Stimulated activated naive CD8-positive, alpha-beta T cell treated with anti-CD3 and anti-CD28 coated beads, Interleukin-15, amount 100 ng/mL, for 72 hours (primary cell): ENCODE measurements around the gene SRGAP2C.
"Not testable (repeated sequence)": the region's sequence is repeated elsewhere in the genome, so short reads cannot be mapped to it uniquely, and the experiment has no call there.

ENCODE experiments used
- ATAC-seq: fragments of 150-1000 bp; cut with Tn5 transposase; 2 replicates; pipeline ENCODE4 v1.10.0; 2021; ENCODE audit warnings: mild to moderate bottlenecking, moderate library complexity
- DNase-seq, 2 donors: peaks; one replicate each; pipeline ENCODE4 v3.0.0; 2021 to 2022
- H3K27ac Mint-ChIP-seq, 2 donors: one replicate each; pipeline ENCODE4 v1.8.0; 2022; ENCODE audit warnings: mild to moderate bottlenecking in 2 of 2, mixed read lengths in 2 of 2, moderate library complexity in 2 of 2
- H3K27me3 Mint-ChIP-seq: one replicate; pipeline ENCODE4 v1.8.0; 2022; ENCODE audit warnings: mixed read lengths
- H3K4me1 Mint-ChIP-seq: one replicate; pipeline ENCODE4 v1.8.0; 2022; ENCODE audit warnings: mild to moderate bottlenecking, mixed read lengths
- H3K4me3 Mint-ChIP-seq, 2 donors: one replicate each; pipeline ENCODE4 v1.8.0; 2022; ENCODE audit warnings: mild to moderate bottlenecking in 2 of 2, mixed read lengths in 2 of 2, moderate library complexity in 1 of 2
- H3K9me3 Mint-ChIP-seq, 2 donors: one replicate each; pipeline ENCODE4 v1.8.0; 2022; ENCODE audit warnings: mixed read lengths in 2 of 2

Gene SRGAP2C

DNA sequence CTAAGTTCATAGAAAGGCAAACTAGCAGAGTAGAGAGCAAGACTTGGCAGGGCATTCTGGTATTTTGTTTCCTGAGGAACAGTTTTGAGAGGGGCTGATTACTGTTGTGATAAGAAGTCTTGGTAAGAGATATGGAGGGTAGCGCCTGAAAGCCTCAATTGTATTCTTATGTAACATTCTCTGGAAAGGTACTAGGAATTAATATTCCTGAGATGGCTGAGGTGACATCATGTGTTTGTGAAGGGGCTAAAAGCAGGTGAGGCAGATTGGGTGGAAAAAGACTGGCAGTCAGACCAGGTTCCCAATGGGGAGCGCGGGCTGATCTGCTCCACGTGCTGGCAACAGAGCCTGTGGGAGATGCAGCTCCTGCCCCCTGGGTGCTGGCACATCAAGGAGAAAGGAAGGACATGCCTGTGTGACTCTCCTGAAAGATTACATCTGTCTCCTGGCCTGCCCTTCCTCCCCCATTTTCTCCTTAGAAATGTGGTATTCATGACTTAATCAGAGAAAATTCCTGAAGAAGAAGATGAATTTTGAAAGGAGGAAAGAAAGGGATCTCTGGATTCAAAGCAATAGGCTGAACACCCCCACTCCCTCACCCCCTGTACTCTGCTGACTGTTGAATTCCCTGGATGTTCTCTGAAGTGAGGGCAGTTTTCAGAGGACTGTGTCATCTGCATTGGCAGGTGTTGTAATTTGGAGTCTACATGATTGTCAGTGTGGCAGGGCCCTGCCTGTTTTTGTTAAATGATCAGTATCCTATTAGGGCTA, 94.2 kb downstream of the SRGAP2C start:
- H3K27ac Mint-ChIP-seq, DNase-seq, H3K4me1 Mint-ChIP-seq, H3K4me3 Mint-ChIP-seq, ATAC-seq, H3K9me3 Mint-ChIP-seq, H3K27me3 Mint-ChIP-seq: not testable (repeated sequence)

DNA sequence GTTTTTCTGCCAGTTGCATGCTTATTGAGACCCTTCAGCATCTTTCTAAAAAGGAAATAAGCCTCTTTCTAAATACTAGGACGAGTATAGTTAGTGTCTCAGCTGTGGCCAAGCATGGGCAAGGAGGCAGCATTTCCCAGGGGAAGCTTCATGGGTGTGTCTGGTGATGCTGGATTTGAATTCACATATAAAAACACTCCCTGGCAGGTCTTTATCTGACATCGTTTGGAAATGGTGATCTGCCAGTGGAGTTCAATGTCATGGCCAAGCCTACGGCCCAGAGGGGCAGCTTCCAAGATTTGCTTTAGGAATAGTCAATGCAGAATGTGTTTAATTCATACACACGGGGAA, 94.7 kb downstream of the SRGAP2C start:
- ATAC-seq, H3K4me1 Mint-ChIP-seq, H3K27ac Mint-ChIP-seq, H3K9me3 Mint-ChIP-seq, H3K4me3 Mint-ChIP-seq, DNase-seq, H3K27me3 Mint-ChIP-seq: not testable (repeated sequence)

DNA sequence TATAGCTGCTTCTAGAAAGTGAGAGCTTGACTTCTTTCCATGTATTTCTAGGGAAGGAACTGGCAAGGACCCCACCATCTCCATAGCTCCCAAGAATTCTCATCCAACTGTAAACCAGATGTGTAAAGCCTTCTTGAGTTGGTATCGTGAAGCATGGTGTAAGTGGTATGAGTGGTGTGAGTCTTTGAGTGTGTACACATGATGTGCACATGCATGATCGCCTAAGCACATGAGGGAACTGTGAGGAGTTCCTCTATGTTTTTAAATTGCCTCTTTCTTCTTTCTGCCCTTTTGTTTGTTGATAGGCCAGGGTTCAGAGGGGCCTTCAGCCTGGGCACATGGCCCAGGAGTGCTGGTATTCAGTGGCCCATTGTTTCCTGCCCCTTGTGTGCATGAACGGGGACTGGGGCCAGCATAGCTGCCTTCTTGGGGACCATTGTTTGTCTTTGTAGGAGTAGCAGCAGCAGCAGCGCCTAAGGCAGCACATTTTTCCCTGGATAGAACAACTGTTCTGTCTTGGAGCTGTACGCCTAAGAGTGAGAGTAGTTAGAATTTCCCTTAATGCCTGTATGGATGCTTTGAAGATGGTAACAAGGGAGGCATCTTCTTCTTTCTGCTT, 96.0 kb downstream of the SRGAP2C start:
- not testable (repeated sequence) for DNase-seq, H3K4me3 Mint-ChIP-seq, H3K27ac Mint-ChIP-seq, H3K4me1 Mint-ChIP-seq, H3K27me3 Mint-ChIP-seq, ATAC-seq, H3K9me3 Mint-ChIP-seq

DNA sequence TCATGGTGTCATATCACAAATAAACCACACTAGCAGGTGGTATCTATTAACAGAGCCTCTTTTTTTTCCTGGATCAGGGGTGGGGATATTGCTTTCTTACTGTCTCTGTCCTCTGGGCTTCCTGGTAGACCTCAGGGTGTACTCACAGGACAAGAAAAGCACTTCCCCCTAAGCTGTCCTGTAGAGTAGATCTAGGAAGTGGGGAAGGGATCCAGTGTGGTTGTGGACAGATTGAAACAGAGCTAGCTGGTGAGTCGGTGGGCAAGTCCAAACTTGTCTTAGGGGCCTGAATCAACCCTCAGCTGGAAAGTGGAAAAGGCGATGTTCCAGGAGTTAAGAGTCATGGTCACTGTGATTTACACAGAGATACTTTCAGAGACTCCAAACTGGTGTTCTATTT, 96.7 kb downstream of the SRGAP2C start:
- not testable (repeated sequence) for H3K27me3 Mint-ChIP-seq, H3K27ac Mint-ChIP-seq, H3K4me1 Mint-ChIP-seq, H3K4me3 Mint-ChIP-seq, H3K9me3 Mint-ChIP-seq, DNase-seq, ATAC-seq

DNA sequence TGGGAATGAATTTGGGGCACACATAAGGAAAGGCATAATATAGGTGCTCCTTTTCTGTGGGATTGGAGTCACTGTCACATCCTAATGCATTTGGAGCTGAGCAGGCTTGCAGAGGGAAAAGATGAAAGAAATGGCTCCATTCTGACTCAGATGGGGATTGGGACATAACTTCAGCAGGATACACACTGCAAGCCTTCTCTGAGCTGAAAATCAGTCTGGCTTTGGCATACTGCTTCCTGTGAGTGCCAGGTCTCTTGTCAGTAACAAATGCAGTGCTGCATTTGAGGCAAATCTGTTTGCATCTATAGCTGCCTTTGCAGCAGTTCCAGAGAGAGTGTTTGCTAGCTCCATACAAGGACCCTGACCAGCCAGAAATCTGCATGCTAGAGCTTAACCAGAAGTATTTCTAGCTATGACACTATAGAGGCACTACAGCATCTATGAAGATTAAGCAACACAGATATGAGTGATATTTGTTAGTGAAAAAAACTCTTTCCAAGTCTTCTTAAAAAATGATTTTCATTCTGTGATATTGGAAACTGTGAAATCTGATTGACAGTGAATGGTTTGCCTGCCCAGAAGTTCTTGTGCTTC, 98.9 kb downstream of the SRGAP2C start:
- not testable (repeated sequence) for H3K4me1 Mint-ChIP-seq, H3K27ac Mint-ChIP-seq, ATAC-seq, H3K4me3 Mint-ChIP-seq, H3K9me3 Mint-ChIP-seq, DNase-seq, H3K27me3 Mint-ChIP-seq

DNA sequence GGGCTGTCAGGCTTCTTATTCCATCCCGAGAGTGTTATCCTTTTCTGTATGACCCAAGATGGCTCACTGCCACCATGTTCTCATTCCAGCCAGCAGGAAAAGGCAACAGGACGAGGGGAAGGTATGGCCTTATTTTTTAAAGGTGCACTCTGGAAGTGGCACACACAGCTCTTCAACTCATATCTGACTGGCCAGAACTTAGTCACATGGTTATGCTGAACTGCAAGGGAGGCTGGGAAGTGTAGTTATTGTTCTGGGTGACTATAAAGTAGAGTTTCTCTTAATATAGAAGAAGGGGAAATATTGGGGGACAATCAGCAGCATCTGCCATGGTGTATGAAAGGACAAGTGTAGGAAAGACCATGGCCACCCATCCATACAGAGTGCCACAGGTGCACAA, 107.8 kb downstream of the SRGAP2C start:
- H3K27me3 Mint-ChIP-seq, H3K9me3 Mint-ChIP-seq, H3K4me1 Mint-ChIP-seq, DNase-seq, H3K4me3 Mint-ChIP-seq, ATAC-seq: not testable (repeated sequence)
- H3K27ac Mint-ChIP-seq, result peak overlapping the region in 1 of 2 donors; percentile 74

DNA sequence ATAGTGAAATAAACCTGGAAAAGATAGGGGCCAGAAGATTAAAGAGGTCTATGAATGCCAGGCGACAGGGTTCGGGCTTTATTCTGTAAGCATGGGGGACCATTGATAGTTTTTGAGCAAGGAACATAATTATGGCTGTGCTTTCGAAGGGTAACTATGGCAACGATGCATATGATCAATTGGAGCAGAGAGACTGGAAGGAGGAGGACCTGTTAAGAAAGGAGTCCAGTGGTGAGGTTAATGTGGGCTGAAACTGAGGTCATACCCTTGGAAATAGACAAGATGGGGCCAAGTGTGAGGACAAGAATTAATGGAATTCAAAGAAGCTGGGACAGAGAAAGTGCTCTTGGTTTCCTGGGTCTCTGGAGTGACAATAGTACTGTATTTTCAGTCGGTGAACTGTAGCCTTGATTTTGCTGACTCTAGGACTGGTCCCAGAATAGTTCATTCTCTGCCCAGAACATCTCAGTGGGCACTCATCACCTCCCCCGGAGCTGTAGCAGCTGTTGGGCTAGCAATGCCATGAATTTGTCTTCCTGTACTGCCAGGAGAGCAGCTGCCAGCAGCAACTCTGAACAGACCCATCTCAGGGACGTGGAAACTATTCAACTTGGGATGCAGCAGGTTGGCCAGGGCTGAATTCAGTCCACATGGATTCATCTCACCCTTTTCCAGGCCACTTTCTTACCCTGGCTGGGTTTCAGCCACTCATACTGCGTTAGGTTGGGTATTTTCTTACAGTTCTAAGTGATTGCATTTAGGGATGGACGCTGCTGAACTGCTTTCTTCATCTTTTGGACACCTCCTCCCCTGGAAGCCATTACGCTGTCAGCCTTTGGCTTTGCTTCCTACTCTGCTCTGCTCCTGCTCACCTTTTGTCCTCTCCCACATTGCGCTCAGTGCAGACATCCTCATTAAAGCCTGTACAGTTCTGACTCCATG, 108.8 kb downstream of the SRGAP2C start:
- not testable (repeated sequence) for H3K9me3 Mint-ChIP-seq, H3K27me3 Mint-ChIP-seq, ATAC-seq, H3K4me1 Mint-ChIP-seq, H3K4me3 Mint-ChIP-seq, DNase-seq, H3K27ac Mint-ChIP-seq

DNA sequence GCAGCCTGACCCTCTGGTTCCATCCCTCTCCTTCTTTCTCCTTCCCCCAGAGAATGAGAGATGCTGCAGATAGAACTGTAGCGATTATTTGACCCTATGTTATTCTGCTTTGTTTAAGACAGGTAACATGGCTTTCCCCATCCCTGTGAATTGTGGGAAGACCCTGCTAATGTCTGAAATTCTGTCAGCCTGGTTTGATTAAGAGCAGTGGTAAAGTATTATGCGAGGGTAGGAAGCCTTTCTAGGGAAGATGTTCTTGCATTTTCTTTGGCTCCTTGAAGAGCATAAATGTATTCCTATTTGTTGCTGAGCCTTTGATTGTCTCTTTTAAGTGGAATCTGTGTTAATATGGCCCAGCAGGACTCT, 109.4 kb downstream of the SRGAP2C start:
- not testable (repeated sequence) for ATAC-seq, H3K27me3 Mint-ChIP-seq, H3K27ac Mint-ChIP-seq, H3K4me3 Mint-ChIP-seq, H3K9me3 Mint-ChIP-seq, H3K4me1 Mint-ChIP-seq, DNase-seq

DNA sequence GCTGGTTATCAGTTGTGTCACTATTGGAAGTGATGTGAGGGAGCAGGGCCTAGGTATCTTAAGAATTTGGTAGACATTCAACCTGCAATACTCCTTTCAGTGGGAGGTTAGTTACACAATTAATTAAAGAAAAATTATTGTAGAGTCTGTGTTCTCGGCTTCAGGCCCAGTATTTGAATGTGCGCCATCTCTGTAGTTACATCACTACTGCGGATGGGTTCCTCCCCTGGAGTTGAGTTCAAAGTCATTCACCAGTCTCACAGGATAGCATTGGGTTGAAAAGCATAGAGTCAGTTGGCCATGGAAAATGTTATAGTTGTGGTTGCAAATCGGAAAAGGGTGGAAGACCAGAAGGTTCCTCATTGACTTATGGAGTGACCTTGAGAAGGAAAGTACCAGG, 111.8 kb downstream of the SRGAP2C start:
- not testable (repeated sequence) for H3K4me3 Mint-ChIP-seq, H3K9me3 Mint-ChIP-seq, DNase-seq, H3K27me3 Mint-ChIP-seq, H3K27ac Mint-ChIP-seq, ATAC-seq, H3K4me1 Mint-ChIP-seq

DNA sequence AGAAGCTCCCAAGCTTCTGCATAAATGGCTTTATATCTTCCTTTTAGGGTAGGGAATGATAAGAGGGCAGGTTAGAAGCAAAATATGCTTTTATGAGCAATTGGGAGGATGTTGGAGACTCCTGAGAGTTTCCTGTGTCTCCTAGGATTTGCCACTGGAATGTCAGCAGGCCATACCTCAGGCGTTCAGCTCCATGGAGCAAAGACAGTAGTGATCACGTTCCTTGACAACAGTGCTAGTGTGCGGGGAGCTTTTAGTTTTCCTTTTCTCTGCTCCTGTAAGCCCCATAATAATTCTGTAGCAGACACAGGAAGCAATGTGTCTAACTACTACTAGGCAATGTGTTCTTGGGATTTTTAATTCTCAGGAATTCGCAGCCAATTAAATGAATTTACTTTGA, 113.8 kb downstream of the SRGAP2C start:
- not testable (repeated sequence) for H3K4me3 Mint-ChIP-seq, ATAC-seq, H3K27ac Mint-ChIP-seq, H3K4me1 Mint-ChIP-seq, DNase-seq, H3K27me3 Mint-ChIP-seq, H3K9me3 Mint-ChIP-seq

DNA sequence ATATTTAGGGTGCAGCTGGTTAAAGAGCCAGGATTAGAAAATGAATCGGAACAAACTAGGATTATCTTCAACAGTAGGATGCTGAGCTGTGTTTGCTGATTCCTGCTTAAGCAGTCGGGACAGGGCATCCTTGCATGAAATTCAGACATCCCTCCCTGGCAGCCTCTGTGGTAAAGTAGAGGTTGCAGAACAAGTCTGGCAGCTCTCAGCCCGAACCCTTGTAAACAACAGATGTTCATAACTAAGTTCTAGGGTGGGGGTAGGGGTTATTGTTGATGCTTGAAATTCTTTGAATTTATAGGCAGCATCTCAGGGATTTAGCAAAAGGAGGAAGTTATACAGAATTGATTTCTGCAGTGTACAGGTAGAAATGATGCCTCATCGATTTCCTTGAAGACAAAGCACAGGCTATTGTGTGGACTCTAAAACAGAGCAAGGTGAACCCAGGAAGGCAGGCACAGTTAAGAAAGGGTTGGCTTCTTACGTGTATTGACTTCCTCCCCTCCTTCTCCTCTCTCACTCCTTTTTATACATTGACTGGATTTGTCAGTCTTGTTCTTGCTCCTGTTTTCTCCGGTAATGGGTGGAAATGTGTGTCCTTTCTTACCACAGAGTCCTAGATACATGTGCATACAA, 114.9 kb downstream of the SRGAP2C start:
- not testable (repeated sequence) for H3K27ac Mint-ChIP-seq, DNase-seq, H3K9me3 Mint-ChIP-seq, H3K4me3 Mint-ChIP-seq, H3K27me3 Mint-ChIP-seq, ATAC-seq, H3K4me1 Mint-ChIP-seq

DNA sequence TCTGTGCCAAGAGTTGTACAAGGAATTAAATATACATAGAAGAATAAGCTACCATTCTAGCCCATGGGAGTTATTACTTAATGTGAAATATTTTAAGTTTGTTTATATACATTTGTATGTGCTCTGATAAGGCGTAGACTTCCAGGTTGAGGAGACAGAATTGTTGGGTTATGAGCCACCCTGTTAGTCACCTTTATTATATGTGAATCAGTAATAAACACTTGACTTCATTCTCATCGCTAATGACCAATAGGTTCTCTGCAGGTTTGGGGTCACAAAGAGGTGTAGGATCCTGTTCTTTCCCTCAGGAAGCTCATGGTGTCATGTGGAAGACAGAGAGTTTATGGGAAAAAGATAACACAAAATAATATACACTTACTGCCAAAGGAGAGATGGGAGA, 117.1 kb downstream of the SRGAP2C start:
- not testable (repeated sequence) for DNase-seq, H3K4me3 Mint-ChIP-seq, H3K4me1 Mint-ChIP-seq, ATAC-seq, H3K9me3 Mint-ChIP-seq, H3K27ac Mint-ChIP-seq, H3K27me3 Mint-ChIP-seq

DNA sequence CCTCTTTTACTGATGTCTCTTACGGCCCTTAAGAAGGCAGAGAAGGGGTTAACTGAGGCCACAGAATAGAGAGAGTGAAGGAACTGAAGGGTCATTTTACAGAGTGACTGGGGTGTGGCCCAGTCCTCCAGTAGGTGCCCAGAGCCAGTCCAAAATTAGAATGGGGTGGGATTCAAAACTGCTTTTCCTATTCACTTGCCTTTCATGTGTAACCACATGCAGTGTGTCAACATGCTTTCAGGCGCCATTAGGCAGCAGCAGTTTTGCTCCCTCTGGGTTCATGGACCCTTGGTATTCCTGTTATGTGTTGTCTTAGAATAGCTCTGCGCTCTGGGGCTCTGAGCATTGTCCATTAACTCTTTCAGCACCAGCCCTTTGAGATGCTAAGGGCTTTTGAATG, 123.0 kb downstream of the SRGAP2C start:
- H3K4me3 Mint-ChIP-seq, H3K27me3 Mint-ChIP-seq, DNase-seq, H3K9me3 Mint-ChIP-seq, ATAC-seq, H3K27ac Mint-ChIP-seq, H3K4me1 Mint-ChIP-seq: not testable (repeated sequence)

DNA sequence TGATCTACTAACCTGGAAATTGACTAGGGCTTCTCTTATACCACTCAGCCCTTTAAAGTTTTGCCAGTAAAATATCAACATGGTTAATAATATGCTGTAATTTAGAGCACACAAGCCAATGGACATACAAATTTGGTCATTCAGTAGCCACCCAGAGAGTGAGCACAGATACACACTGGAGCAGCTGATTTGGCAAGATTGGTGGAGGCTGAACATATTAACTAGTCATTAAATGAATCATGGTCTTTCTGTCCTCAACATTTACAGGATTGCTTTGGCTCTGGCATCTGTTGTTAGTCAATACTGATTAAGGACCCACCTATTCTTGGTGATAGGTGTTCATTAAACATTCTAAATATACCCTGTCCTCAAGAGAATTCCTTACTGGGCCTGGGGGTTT, 130.7 kb downstream of the SRGAP2C start:
- H3K9me3 Mint-ChIP-seq, ATAC-seq, H3K4me1 Mint-ChIP-seq, DNase-seq, H3K27me3 Mint-ChIP-seq, H3K27ac Mint-ChIP-seq, H3K4me3 Mint-ChIP-seq: not testable (repeated sequence)

DNA sequence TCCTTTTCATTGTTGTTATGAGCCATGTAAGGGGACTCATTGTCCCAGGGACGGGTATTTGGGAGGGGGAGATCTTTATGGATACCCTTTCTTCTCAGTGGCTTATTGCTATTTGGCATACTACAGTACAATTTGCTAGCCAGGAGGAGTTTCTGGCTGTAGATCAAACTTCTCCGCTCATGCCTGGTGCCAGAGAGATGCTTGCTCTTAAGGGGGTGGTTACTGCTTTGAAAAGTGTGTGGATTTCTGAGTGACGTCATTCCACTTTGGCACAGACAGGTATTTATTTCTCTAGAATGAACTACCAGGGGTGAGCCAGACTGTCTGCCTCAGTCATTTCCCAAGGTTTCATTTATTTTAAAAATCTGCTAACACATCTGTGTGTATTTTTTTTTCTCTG, 131.3 kb downstream of the SRGAP2C start:
- not testable (repeated sequence) for H3K4me1 Mint-ChIP-seq, ATAC-seq, H3K27ac Mint-ChIP-seq, H3K4me3 Mint-ChIP-seq, H3K27me3 Mint-ChIP-seq, H3K9me3 Mint-ChIP-seq, DNase-seq
